ENCODE results near the gene ARHGEF11.

DNA sequence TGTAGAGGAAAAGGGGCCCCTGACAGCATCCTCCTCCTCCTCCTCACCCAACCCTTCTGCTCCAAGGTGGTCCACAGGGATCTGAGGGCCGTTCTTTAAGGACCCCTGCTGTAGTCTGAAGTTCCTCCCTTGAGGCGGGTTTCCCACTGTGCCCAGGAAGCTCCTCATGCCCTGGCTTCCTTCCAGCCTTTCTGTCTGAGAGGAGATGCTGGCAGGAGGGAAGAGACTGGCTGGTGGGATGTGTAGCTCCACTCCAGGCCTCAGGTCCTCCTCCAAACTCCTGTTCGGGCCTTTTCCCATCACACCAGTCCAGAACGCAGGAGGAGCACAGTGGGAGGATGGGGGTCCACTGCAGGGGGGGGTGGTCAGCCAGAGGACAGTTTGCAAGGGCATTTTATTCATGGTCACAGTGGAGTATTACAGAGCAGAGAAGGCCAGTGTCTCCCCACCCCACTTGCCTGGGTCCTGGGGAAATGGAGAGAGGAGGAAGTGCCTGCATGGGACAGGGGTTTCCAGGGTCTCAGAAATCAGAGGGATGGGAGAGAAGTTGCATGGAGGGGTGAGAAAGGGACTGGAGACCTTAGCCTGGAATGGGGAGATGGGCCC is 46.2 kb upstream of the ARHGEF11 start:
- TF ChIP-seq, protein P1, sequence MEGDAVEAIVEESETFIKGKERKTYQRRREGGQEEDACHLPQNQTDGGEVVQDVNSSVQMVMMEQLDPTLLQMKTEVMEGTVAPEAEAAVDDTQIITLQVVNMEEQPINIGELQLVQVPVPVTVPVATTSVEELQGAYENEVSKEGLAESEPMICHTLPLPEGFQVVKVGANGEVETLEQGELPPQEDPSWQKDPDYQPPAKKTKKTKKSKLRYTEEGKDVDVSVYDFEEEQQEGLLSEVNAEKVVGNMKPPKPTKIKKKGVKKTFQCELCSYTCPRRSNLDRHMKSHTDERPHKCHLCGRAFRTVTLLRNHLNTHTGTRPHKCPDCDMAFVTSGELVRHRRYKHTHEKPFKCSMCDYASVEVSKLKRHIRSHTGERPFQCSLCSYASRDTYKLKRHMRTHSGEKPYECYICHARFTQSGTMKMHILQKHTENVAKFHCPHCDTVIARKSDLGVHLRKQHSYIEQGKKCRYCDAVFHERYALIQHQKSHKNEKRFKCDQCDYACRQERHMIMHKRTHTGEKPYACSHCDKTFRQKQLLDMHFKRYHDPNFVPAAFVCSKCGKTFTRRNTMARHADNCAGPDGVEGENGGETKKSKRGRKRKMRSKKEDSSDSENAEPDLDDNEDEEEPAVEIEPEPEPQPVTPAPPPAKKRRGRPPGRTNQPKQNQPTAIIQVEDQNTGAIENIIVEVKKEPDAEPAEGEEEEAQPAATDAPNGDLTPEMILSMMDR (optimal IDR thresholded peaks at IDR 0.05 in 1 of 3, IDR thresholded peaks at IDR 0.05 in 1 of 3, conservative IDR thresholded peaks at IDR 0.05 in 1 of 3; ENCODE audit: extremely low read depth in 1 of 3, insufficient read depth in 2 of 3, low read length in 3 of 3), result no peak
- no peak for TF ChIP-seq EZH2 (IDR thresholded peaks at IDR 0.05; ENCODE audit: low read length)
